CD4-positive, alpha-beta T cell treated with Interleukin-15 for 4 hours (primary cell): Measurements from ENCODE around the gene PPP3CA.

Experiments used
- DNase-seq: peaks from one replicate; pipeline ENCODE4 v3.0.0-alpha.2; 2020; ENCODE audit warnings: low spot score

The PPP3CA gene

DNA sequence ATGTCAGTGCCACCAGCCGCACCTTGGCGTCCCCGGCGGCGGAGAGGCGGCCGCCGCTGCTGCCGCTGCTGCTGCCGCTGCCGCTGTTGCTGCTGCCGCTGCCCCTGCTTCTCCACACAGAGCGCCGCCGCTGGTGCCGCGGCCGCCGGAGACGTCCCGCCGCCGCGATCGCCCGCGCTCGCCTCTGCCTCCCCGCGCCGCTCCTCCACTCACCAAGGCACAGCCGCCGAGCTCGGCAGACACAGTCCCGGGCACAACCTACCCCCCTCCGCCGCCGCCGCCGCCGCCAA is at the start of gene PPP3CA:
Gene PPP3CA, minus strand, starts transcription at position 260 of the 290 bp plus-strand sequence.
- DNase-seq, result no peak

DNA sequence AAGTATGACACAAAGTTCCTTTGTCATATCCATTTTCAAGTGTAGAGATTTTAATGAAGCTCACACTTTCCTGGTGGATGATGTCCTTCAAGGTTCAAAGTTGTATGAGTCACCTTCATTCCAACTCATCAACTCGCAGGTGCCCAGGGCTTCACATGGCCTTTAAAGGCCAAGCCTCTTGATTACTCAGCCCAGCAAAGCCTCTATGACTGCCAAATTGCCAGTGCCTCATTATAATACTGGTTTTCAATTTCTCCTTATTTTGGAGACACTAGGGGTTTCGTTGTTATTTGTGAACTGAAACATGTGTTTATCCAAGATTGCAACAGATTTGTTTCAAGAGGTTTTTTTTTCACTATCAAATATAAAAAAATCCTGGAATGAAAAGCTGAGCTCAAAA is 45.9 kb upstream of the PPP3CA start:
- no peak for DNase-seq

DNA sequence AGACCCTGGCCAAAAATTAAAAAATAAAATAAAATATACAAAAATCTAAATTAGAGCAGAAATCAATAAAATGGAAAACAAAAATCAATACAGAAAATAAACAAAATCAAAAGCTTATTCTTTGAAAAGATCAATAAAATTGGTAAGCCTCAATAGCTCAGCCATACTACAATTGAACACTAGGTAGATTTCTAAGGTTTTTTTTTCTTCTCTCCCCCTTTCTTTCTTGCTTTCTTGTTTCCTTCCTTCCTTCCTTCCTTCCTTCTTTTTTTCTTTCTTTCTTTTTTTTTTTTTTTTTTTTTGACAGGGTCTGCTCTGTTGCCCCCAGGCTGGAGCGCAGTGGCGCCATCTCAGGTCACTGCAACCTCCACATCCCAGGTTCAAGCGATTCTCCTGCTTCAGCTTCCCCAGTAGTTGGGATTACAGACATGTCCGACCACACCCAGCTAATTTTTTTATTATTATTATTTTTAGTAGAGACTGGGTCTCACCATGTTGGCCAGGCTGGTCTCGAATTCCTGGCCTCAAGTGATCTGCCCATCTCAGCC is 23.4 kb upstream of the PPP3CA start:
- DNase-seq, result no peak

DNA sequence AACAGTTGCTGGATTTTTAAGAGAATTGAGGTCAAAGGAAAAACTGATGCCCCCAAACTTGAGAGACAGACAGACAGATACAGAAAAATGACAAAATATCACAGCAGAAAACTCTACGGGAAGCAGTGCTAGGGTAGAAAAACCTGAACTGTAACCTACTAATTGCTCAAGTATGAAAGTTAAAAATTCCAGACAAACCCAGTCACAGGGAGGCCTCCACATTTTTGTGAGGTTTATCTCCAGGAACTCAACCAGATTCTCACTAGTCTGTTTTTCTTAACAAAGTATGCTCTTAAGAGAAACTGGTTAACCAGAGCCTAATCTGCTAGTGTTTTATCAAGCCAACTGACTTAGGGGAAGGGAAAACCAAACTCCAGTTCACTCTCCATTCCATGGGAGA is 19.9 kb upstream of the PPP3CA start:
- DNase-seq, result no peak

DNA sequence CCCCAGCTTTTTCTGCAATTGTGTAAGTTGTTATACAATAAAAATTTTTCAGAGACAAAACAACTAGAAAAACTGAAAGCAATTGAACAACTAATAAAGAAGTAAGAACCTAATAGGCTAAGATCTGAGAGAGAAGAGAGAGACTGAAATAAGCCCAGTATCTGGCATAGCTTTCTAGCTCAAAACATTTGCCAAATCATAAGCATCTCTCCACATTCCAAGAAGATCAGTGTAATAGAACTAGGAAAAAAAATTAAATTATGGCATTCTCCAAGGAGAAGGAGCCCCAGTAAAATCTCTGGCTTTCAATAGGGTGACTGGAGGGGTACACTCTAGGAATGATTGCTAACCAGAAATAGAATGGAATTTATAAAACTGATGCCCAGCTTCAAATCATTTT is 19.0 kb upstream of the PPP3CA start:
- no peak for DNase-seq

DNA sequence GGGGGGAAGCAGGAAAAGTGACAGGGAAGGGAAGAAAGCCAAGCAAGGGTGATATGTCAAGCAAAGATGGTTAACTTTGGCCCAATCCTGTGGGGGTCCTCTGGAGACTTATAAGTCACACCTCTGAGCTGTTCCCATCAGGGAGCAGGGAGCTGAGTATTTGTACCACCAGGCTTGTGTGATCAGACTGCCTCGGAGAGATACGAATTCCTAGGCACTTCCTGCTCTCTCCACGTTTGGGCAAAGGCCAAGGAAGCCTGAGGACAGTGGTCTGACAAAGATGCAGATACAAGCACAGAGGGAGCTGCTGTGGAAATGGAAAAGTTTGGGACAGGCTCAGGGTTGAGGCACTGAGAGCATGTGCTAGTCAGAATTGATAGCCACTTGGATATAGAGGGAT is 10.4 kb upstream of the PPP3CA start:
- DNase-seq, result no peak

DNA sequence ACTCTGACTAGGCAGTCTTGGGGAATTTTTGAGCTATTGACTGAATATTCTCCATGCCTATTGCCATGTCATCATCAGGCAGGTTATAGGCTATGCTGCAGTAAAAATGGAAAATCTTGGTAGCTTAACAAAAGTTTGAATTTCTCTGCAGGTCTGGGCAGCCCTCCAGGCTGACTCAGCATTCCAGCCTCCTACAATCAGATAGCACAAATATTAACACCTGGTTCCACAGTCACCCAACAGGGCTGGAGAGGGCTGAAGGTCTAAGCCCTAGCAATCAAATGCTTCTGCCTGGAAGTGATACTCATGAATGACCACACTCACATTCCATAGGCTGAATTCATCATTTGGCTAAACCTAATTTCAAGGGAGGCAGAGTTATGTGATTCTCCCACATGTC is 9.6 kb upstream of the PPP3CA start:
- no peak for DNase-seq

DNA sequence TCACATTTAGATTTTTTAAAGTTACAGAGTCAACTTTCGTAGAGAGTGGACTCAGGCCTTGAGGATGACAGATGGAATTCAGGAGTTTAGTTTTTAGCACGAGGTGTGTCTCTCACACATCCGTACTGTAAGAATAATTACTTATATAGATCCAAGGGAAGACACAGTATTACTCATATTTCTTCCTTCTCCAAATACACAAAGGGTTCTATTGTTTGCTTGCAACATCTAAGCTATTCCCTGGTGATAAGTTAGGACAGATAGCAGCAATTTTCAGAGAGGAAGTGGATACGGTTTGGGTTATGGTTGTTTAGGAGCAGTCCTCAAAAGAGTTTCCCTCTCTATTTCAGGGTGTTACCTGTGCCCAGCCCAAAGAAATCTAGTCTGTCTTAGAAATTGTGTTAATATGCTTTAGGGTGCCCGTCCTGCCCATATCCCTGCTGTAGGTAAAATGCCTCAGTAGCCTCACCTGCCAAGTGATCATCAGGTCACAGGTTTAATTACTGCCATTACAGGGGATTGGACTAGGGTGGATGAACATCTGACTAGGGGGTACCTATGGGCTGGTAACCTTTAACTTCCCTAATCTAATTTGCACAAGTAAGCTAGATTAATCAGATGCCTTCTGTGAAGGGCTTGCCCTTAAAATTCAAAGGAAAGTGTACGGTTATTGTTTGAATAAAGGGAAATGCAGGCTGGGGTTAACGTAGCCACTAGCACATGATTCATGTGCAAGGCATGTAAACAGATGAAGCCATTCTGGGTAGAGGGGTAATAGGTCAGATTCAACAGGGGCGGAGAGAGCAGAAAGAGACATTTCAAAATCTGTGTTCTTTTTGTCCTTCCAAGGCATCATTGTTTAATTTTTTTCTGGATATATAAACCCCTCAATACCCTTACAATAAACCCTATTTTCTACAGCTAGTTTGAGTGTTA is 8.7 kb upstream of the PPP3CA start:
- no peak for DNase-seq

DNA sequence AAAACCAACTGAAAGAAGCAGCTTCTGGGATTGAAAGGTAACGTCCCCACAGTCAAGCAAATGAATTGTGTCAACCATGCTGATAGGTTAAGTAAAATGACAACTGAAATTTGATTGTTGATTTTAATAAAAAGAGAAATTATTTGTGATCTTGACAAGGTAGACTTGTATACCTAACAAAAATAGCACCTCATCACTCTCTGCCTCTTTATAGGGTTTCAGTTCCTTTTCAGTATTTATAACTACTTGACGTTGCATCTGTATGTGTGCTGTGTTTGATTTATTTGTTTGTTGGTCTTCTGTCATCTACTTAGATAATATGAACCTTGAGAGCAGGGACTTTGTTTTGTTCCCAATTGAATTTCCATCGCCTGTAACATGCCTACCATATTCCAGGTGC is 7.9 kb upstream of the PPP3CA start:
- no peak for DNase-seq

DNA sequence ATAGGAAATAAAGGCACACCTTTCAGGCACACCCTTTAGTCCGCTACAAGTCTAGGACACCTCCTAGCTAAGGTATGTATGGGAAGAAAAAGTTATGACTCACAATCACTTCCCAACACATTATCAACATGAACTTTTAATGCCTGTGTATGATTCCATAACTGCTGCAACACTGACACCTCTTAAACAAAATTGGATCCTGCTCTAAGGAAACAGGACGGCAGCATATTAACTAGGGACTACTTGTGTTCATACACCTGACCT is 2.4 kb upstream of the PPP3CA start:
- DNase-seq, result no peak

DNA sequence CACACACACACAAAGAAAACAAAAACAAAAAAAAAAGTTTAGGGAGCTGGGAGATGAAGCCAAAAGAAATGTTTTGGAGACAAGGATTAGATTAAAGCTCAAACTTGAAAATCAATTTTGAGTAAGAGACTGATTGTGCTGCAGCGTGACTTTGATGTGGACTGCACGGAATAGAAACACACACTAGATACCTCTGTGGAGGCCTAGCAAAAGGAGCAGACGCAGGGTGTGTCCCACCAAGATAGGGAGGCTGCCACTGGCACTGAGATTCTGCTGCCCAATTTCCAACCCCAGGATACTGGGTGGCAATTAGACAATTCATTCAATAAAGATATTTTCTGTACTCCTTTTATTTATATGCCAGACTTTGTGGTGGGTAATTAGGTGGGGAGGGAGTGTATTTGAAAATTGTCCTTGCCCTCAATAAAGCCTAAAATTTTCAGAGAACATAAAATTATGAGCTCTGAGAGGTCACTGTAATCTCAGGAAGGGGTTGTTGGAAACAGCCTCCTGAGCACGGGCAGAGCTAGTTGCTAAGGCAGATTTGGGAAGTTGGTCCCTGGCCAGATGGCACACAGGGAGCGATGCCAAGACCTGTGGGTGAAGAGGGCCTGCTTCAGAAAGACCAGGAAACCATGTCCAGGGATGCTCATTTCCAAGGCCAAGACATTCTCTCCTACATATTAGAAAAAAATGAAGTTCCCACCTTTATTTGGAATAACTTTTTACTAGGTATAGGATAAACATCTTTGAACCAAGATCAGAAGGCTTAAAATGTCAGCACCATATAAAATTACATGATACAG is 1.9 kb upstream of the PPP3CA start:
- no peak for DNase-seq

DNA sequence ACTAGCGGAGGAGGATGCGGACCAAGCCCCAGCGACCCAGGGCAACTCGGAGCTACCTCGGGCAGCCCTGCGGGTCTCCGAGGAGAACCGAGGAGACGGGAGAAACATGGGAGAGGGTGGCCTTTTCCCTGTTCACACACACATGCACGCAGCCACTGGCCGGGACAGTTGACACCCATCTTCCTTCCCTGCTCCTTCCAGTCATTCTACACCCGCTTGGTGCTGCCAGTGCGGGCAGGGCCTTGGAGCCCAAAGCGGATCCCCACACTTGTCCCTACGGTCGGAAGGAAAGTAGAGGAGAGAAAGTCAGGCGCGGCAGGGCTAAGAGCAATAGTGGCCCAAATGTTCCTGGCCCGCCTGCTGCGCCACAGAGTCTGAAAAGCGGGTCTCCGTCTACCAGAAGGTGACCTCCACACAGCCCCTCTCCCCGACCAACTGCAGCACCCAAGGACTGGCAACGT is 1.1 kb upstream of the PPP3CA start:
- DNase-seq, result no peak

DNA sequence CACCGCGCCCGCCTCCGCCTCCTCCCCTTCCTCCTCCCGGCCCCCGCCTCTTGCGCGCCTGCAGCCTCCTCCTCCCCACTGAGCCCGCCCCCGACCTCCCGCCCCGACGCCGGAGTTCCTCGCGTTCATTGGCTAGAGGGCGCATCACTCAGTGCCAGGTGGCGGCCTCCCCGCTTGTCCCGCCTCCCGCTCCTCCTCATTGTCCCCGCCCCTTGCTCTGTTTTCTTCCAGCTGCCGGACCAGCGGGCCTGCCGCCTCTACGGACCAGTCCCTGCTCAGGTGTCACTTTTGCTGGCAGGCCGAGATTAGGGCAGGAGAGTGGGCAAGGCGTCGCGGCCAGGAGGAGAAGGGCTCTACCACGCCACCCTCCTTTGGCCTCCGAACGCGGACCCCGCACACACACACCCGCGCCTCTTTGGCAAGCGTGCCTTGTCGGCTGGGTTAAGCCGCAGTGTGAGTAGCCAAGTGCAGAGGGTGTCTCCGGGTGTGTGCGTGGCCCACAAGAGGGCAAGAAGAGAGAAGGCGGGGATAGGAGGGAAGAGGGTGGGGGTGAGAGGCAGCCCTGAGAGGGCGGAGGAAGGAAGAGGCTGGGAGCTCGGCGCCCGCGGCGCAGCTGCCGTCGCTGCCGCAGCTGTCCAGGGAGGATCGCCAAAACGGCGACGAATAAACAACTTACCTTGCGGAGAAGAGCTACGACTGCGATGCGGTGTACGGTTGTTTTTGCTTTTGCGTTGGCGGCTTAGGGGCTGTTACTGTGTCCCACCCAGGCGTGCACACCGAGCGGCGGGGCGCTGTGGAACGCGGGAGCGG is 436 bp upstream of the PPP3CA start:
- DNase-seq, result peak; percentile 100

DNA sequence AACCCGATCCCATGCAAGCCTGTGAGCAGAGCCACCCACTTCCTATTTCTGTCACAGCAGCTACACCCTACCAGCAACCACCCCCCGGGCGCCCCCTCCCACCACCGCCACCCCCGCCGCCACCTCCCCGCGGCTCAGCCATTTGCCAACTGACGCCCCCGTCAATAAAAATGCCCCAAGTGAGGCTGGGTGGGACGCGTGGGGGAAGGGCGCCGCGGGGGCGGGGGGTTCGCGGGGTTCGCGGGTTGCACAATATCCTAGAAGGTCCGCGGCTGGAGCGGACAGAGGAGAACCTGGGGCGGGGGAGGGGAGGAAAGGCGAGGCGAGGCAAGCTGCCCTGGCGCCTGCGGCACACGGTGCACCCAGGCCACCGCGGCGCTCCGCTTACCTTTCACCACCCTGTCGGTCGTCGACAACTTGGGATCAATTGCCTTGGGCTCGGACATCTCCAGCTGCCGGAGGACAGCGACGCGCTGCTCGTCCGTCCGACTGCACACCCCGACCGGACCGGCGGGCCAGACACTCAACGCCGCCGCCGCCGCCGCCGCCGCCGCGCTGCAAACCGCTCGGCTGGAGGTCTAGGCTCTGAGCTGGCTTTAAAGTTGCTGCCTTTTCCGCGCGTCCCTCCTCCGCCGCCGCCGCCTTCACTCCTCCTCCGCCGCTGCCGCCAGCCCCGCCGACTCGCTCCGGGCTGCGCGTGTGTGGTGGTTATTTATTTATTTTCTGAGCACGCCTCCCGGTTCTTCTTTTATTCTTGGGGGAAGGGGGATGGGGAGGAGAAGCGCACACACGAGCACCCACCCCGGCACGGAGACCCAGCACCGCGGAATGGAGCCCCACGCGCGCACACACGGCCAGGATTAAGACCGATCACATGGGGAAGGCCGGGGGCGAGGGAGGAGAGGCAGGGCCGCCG is 717 bp downstream of the PPP3CA start:
- DNase-seq, result peak; percentile 56

DNA sequence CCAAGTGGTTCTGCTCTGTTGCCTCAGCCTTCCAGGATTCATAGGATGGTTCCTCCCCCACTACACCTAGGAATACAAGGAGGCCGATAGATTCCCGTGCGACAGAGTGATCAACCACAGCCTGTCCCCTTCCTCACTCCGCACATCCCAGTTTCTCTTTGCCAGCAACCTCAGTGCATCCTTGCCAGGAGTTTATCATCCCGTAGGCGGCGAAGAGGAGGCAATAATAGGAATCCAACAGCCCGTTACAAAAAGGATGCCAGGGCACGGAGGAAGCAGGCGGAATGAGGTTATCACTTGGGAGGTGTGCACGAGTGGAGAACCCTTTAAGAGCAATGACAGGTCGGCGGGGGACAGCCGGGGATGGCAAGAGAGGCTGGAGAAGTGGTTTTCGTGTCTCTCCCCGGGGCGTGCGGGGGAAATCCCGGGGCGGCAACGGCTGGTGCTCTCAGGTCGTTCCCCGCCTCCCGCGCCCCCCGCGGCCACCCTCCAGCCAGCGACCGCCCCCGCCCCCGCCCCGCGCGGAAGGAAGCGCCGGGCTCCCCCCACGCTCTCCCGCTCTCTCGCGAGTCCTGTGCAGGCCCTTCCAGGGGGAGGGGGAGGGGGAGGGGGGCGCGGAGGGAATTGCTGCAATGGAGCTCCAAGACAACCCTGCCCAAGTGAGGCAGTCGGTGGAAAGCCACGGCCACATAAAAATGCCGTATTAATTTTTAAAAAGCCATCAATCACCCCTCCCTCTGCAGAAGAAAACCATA is 1.6 kb downstream of the PPP3CA start:
- DNase-seq, result peak; percentile 58

DNA sequence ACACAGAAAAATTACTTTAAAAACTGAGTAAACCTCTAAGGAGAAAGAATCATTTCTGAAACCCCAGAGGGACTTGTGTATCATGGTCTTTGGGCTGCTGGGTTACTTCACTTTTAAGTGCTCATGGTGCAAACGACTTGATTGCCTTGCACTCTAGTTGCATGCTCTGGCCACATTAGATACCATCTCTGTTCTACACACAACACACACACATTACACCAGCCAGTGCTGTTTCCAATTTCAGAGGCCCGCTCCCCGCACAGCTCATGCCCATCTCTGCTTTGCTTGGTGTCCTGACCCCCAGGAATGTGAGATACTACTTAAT is 2.1 kb downstream of the PPP3CA start:
- DNase-seq, result peak; percentile 8

DNA sequence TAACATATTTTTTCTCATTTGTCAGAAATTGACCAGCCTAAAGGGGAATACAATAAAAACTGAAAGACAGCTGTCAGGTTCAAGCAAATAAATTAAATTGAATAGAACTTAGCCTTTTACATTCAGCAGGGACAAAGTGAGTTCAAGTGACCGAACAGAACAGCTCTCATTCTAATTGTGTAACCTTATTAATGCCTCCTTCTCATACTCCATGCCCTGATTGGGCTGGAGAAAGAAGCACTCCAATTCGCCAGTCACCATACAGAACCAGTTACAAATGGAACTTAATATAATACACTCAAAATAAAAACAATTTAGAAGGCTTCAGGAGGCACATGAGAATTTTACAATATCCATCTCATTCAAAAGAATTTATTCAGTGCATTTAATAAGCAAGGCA is 8.0 kb downstream of the PPP3CA start:
- no peak for DNase-seq

DNA sequence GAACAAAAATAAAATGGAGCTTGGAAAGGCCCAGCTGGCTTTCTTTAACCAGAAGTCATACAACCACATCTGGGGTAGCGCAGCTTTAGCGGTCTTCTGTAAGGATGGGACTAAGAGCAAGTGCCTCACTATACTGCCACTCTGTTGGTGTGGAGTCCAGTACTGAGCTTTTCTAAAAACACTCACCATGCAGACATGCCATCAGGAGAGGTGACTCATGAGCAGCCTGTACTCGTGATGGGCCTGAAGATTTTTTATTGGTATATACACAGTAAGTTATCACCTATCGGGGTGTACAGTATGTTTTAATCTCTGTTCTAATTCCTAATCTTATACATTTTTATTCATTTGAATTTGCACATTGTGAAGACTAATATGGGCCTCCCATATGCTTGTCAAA is 9.6 kb downstream of the PPP3CA start:
- DNase-seq, result no peak

DNA sequence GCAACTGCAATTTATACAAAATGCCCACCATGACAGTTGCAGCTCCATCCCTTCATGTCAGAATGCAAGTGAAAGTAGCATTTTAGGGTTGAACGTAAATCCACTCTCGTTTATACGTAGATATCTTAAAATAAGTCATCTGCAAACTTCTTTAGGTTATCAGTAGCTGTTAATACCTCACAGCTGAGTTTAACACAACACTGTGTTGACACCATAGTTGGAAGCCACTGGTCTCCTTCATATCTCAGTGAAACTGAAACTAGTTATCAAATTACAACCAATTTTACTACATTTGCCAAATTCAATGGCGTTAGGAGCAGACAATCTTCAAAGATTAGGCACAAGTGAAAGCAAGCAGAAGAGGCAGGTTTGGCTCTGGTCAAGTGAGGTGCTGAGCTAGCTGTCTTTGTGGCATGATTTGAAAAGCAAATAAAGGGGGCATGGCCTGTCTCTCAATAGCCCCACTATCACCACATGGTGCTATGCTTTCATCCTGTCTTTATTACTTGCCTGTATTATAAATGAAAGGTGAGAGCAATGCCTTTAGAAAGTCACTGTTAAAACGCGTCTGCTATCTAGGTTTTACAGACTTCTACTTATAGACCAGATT is 12.3 kb downstream of the PPP3CA start:
- DNase-seq, result no peak

DNA sequence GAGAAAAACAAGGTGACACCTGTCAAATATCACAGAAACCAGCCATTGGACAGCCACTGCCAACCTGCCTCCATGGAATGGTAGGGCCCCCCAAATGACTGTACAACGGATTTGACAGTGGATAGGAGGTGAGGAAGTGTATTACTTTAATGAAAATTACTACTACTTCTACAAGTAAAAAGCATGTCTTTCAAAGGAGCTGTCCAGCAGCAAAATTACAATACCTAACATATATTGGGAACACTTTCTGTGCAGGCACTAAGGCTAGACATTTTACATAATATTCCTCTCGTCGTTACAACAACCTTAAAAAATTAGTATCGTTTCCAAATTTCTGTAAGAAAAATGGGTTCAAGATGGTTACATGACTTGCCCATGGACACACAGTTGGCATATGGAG is 14.9 kb downstream of the PPP3CA start:
- DNase-seq, result no peak
